GM18520 (cell line): ENCODE data around the gene TRABD2B.

Experiments used
- ATAC-seq: cut with Tn5 transposase; IDR thresholded peaks from one replicate; pipeline ENCODE4 v1.9.1; 2021; ENCODE audit not compliant: unreplicated experiment

The TRABD2B gene

DNA sequence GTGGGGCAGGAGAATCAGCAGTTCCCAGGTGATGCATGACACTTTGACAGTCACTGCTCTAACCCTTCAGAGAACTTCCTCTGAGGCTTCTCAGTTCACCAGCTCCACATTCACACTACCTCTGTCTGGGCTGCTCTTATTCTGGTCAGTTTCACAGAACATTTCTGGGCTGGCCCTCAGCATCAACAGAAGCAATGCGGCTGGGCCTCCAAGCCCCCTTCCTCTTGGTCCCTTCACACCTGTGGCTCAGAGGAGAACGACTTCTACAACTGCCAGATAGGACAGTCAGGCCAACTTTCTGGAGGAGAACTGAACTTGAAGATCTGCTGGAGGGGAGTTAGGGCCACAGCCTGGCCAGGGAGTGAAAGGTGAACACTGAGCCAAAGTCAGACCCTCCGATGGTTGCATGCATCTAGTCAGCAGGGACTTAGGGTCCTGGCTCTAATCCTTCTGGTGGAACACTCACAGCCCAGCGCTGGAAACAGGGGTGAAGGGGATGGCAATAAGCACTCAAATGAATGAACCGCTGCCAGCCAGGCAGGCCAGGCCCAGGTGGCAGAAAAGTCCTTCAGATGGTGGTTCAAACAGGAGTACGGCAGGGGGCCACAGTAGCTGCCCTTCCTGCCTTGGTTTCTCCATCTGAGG lies 285.2 kb downstream of the TRABD2B start:
- no peak for ATAC-seq

DNA sequence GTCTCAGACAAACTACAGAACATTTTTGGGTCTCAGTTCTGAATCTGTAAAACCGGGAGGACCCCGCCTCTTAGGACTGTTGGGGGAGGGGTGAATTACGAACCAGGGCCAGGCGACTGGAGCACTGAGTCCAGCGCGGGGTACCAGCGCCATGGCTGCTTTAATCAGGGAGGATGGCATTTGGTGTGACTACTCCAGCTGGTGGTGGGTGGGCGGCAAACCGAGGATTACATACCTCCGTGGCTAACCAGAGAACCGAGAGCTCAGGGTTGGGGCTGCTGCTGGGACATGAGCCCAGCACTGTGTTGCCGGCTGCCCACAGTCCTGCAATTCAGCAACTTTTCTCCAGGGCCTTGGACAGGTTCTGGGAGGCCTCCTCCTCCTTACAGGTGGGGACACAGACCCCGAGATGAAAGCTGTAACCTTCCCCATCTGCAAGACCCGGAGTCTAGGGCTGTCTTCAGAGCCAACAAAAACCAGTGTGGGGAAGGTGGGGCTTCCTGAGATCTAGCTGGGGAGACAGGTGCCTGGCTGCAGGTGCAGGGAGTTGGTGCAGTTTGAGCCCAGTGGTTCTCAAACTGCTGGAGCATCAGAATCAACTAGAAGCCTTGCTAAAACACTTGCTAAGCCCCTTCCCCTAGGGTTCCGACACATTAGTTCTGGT lies 285.9 kb downstream of the TRABD2B start:
- no peak for ATAC-seq
